Panc1 (cell line): ENCODE data around the gene F11R. TPM values are rescaled to one million over a fixed set of nuclear protein-coding genes. Genes with fewer than 3 reads are reported as not detected.

Experiments
- ATAC-seq: fragments of 200-7000 bp; cut with Tn5 transposase; 2 replicates; pipeline ENCODE4 v1.9.1; 2020; ENCODE audit warnings: mild to moderate bottlenecking, moderate library complexity
- BruUV-seq: library from RNA; stranded (reverse); fragments of 400-500 nt; replicated peaks from 2 replicates; lab custom pipeline; 2021; lab: Mats Ljungman, UMichigan
- CTCF ChIA-PET: fragments of 300-600 bp; sonication (Branson Sonifier 250); formaldehyde crosslinking; loops from one replicate; lab custom pipeline; 2022; ENCODE audit warnings: antibody characterized with exemption; lab: Charles Lee
- POLR2A ChIA-PET: fragments of 300-600 bp; sonication (Branson Sonifier 250); formaldehyde crosslinking; loops from one replicate; lab custom pipeline; 2022; ENCODE audit warnings: antibody characterized with exemption; lab: Charles Lee
- DNase-seq: peaks from one replicate; pipeline ENCODE4 v3.0.0-alpha.2; 2010; ENCODE audit warnings: low read depth, low spot score
- H3K27ac ChIP-seq: 2 replicates; pipeline ENCODE4 v1.5.1; 2011; ENCODE audit warnings: mild to moderate bottlenecking, low read length, inconsistent platforms
- H3K27me3 ChIP-seq: fragments of 200-500 bp; sonication (Bioruptor generic); 2 replicates; pipeline ENCODE4 v1.6.0; 2014; ENCODE audit warnings: low read length, inconsistent platforms; ENCODE audit not compliant: control insufficient read depth, insufficient read depth
- H3K36me3 ChIP-seq: fragments of 200-500 bp; sonication (Bioruptor generic); 2 replicates; pipeline ENCODE4 v1.5.1; 2014; ENCODE audit warnings: inconsistent platforms, mild to moderate bottlenecking, low read length, moderate library complexity; ENCODE audit not compliant: control insufficient read depth, insufficient read depth
- H3K4me1 ChIP-seq: 2 replicates; pipeline ENCODE4 v1.5.1; 2011; ENCODE audit warnings: inconsistent platforms, mild to moderate bottlenecking, low read length, moderate library complexity; ENCODE audit not compliant: control insufficient read depth, insufficient read depth
- H3K4me3 ChIP-seq, 2 experiments: 2 replicates each; pipeline ENCODE4 v1.5.1; 2011 to 2012; ENCODE audit warnings: low read depth in 2 of 2, low read length in 2 of 2, mild to moderate bottlenecking in 2 of 2, inconsistent platforms in 1 of 2, moderate library complexity in 1 of 2
- H3K9me3 ChIP-seq: fragments of 200-500 bp; sonication (Bioruptor generic); 2 replicates; pipeline ENCODE4 v1.5.1; 2014; ENCODE audit warnings: low read depth, mild to moderate bottlenecking, inconsistent platforms, low read length, moderate library complexity; ENCODE audit not compliant: control insufficient read depth, insufficient read depth
- CTCF ChIP-seq: fragments of 450-650 bp; IDR thresholded peaks from 2 replicates; pipeline ENCODE4 v1.5.1; 2017; ENCODE audit warnings: mild to moderate bottlenecking
- POLR2AphosphoS5 ChIP-seq: IDR thresholded peaks from 2 replicates; pipeline ENCODE4 v1.6.1; 2012; ENCODE audit warnings: mild to moderate bottlenecking, low read depth, low read length, moderate library complexity
- REST ChIP-seq, 2 experiments: IDR thresholded peaks; 2 replicates each; pipeline ENCODE4 v1.6.1; 2011 to 2012; ENCODE audit warnings: low read depth in 2 of 2, control low read depth in 1 of 2, low read length in 1 of 2, mild to moderate bottlenecking in 1 of 2, moderate library complexity in 1 of 2; ENCODE audit not compliant: insufficient read depth in 1 of 2
- SIN3A ChIP-seq: IDR thresholded peaks from 2 replicates; pipeline ENCODE4 v1.6.1; 2012; ENCODE audit warnings: low read depth, mild to moderate bottlenecking, low read length, moderate library complexity, borderline replicate concordance; ENCODE audit not compliant: insufficient read depth
- TCF7L2 ChIP-seq: IDR thresholded peaks from 2 replicates; pipeline ENCODE4 v1.6.1; 2011; ENCODE audit warnings: mild to moderate bottlenecking, low read depth, low read length, inconsistent platforms
- in situ Hi-C: cut with HindIII; loops from 2 replicates; pipeline ENCODE4 v1.10.0; 2016; ENCODE audit warnings: low sequenced_read_pairs, low pct_unique_long_range_greater_than_20kb
- intact Hi-C: fragments of 100-400 bp; cut with micrococcal nuclease; formaldehyde crosslinking; loops from one replicate; pipeline ENCODE4 v1.10.0; 2022; ENCODE audit not compliant: unreplicated experiment
- total RNA-seq: library from RNA; stranded (reverse); gene quantifications from one replicate; pipeline ENCODE4 v1.2.1, GENCODE V29; 2021; ENCODE audit not compliant: unreplicated experiment

F11R gene
- total RNA-seq, 1 experiment from 2014 or later = 63.0 TPM

- BruUV-seq = no TSS peak
- Histone ChIP-seq H3K4me1 (peaks cover 13% of the 10 kb centered on the region), H3K9me3 (peaks cover 13% of the 10 kb centered on the region; the same call in 1 of the 2 replicates), H3K4me3 (peak overlapping the region; percentile 69 to 93), H3K36me3 (peaks cover 9% of the 10 kb centered on the region), H3K27ac (peak overlapping the region; percentile 99), H3K27me3 (no peaks in the 10 kb centered on the region)
- ChIA-PET POLR2A (no interaction called here), CTCF (interaction anchor here (0.5 to 1.4 kb wide), 2 partner anchors 53 to 176 kb away, joined by 3 to 6 read pairs; no protein-coding TSS in a partner anchor)
- in situ Hi-C loops (no loop called here), intact Hi-C loops (loop anchor here (5.0 kb wide), 1 partner anchor 53 kb away; the partner anchor contains the start of gene KLHDC9)
- TF ChIP-seq CTCF (no peak), POLR2AphosphoS5 (no peak), SIN3A (no peak), TCF7L2 (no peak), REST (IDR thresholded peaks at IDR 0.05; ENCODE audit: insufficient read depth in 1 of 2, low read depth in 2 of 2, low read length in 1 of 2) (no peak)
- DNase-seq (no peak), ATAC-seq (no peak)
Observed at GRCh38 chr1:161044535-161044907, 23.6 kb upstream of the F11R start.

GRCh38 chr1:161039546-161039945 is 18.6 kb upstream of the F11R start:
- H3K9me3 ChIP-seq = no peaks in the 10 kb centered on the region
- H3K4me3 ChIP-seq = no peak overlapping the region
- no TSS peak for BruUV-seq
- ATAC-seq (no peak), DNase-seq (no peak)
- H3K27me3 ChIP-seq = no peaks in the 10 kb centered on the region
- in situ Hi-C loops (no loop called here), intact Hi-C loops (no loop called here)
- CTCF ChIA-PET = no interaction called here
- no peak overlapping the region for H3K27ac ChIP-seq
- peaks cover 15% of the 10 kb centered on the region for H3K4me1 ChIP-seq
- TF ChIP-seq REST (IDR thresholded peaks at IDR 0.05; ENCODE audit: insufficient read depth in 1 of 2, low read depth in 2 of 2, low read length in 1 of 2) = no peak
- TF ChIP-seq TCF7L2 = no peak
- no peak for TF ChIP-seq SIN3A
- TF ChIP-seq POLR2AphosphoS5 = no peak
- TF ChIP-seq CTCF = no peak
- POLR2A ChIA-PET = no interaction called here
- peaks cover 9% of the 10 kb centered on the region for H3K36me3 ChIP-seq
